GM18867 (cell line): ENCODE data around the gene TTI1.
A peak's percentile ranks its signal among the peaks of the same experiment; 100 is the strongest.

ENCODE experiments used
- ATAC-seq: cut with Tn5 transposase; IDR thresholded peaks from one replicate; pipeline ENCODE4 v1.9.1; 2021; ENCODE audit warnings: mild to moderate bottlenecking, moderate library complexity; ENCODE audit not compliant: unreplicated experiment

Gene TTI1

GRCh38 chr20:38033330-38034107 is at the start of gene TTI1, which contains the start of gene RPRD1B:
TTI1 (minus strand) TSS chr20:38033456; CDS start chr20:38013816, 19,640 bp downstream.
RPRD1B (plus strand) TSS chr20:38033746; CDS start chr20:38033948, 202 bp downstream.
- ATAC-seq = peak; percentile 79

DNA sequence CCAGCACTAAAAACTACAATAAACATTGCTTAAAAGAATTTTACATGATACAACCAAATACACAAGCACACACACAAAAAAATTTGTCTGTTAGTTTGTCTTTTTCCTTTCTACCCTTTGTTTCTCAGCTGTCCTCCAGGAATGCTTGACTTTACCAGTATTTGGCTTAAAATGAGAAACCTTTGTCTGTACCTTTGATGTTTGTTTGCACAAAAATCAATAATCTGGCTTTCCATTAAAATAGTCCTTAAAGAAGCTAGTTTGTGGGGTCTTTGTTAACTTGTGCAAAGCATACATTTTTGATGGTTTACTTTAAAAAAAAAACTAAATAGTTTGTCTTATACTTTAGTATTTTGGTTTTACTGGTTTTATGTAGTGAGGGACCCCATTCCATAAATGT is 49.6 kb upstream of the TTI1 start:
- ATAC-seq = no peak

DNA sequence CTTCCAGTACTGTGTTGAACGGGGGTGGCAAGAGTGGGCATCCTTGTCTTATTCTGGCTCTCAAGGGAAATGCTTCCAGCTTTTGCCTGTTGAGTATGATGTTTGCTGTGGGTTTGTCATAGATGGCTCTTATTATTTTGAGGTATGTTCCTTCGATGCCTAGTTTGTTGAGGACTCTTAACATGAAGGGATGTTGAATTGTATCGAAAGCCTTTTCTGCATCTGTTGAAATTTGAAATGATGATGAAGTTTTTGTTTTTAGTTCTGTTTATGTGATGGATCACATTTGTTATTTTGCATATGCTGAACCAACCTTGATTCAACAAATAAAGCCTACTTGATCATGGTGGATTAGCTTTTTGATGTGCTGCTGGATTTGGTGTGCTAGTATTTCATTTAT is 48.3 kb upstream of the TTI1 start:
- no peak for ATAC-seq

DNA sequence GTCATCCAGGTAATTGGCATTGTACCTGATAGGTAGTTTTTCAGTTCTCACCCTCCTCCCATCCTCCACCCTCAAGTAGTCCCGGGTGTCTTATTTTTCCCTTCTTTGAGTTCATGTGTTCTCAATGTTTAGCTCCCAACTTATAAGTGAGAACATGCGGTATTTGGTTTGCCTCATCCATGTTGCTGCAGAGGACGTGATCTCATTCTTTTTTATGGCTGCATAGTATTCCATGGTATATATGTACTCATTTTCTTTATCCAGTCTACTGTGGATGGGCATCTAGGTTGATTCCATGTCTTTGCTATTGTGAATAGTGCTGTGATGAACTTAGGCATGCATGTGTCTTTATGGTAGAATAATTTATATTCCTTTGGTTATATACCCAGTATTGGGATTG is 46.1 kb upstream of the TTI1 start:
- no peak for ATAC-seq

- no peak for ATAC-seq
Measured at GRCh38 chr20:38078084-38078483, 44.8 kb upstream of the TTI1 start.

DNA sequence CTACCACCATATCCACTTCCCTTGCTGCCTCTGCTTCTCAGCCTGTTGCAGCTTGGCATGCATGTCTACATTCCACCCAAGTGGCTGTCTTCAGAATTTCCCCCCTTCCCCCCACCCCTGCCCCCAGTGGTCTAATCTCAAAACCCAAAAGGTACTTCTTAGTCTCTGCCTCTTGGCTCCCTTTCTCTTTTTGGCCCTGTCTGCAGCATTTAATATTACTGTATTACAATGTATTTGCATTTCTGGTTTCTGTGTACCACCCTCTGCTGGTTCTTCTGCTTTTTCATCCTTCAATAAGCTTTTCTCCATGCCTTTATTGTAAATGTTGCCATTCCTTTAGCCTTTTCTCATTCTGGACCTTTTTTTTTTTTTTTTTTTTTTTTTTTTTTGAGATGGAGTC is 43.3 kb upstream of the TTI1 start:
- ATAC-seq = no peak

GRCh38 chr20:38075161-38075998 is 42.1 kb upstream of the TTI1 start:
- no peak for ATAC-seq

GRCh38 chr20:38073307-38074071 is 40.2 kb upstream of the TTI1 start:
- no peak for ATAC-seq

- no peak for ATAC-seq
Measured at GRCh38 chr20:38072898-38073297, 39.6 kb upstream of the TTI1 start.

DNA sequence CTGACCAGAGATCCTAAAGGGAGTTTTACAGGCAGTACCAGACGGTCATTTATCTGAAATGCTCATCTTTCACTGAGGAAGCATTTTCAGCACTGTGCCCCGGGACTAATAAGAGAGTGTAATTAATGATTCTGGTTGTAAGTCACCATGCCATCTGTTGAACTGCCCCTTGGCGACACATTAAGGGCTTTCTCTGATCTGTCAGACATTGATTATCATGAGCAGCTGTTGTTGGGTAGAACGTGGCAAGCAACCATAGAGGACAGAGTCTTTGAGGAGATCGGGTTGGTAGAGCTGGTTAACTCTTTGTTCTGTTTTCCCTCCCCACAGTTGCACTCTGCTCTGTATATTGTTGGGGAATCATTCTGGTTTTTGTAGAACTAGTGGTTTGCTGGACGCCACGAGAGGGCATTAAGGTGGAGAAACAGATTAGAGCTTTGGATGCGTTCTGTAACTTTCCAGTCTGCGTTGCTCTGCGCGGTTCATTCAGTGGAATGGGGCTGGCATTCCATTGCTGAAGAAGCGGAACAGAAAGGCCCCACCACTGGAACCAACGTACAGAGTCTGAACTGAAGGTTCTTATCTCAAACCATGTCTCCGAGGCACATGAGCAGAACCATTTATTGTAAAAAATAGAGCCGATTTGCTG is 34.6 kb upstream of the TTI1 start:
- no peak for ATAC-seq

DNA sequence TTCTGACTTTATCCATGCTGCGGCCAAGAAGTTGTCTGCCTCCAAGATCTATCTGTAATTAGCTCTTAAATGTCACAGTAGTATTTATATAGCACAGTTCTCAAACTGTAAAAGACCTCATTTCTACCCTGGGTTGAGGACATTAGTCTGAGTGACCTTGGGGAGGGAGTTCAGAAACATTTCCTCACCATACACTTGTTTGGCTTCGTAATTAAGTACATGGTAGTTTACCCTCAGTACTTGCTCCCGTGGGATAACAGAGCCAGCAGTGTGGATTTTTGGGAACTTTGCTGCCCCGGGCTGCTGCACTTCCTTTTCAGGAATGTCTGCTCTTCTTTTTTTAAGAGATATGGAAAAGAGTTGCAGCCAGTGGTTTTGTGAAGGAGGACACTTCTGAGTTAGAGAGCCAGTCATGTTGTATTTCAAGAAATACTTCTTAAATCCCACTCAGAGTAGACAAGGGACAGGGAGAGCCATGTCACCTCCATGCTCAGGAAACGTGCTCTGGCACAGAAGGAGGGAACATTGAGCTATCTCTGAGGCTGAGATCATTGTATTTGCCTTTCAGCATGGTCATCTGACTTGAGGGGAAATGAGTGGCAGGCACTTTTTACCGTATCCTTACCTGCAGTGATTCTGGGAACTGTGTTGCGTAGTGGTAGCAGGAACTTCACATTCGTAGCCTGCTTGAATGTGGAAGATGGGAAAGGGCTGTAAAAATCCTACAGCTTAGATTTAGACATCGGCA is 33.9 kb upstream of the TTI1 start:
- no peak for ATAC-seq

GRCh38 chr20:38065764-38066375 is 32.6 kb upstream of the TTI1 start:
- no peak for ATAC-seq

DNA sequence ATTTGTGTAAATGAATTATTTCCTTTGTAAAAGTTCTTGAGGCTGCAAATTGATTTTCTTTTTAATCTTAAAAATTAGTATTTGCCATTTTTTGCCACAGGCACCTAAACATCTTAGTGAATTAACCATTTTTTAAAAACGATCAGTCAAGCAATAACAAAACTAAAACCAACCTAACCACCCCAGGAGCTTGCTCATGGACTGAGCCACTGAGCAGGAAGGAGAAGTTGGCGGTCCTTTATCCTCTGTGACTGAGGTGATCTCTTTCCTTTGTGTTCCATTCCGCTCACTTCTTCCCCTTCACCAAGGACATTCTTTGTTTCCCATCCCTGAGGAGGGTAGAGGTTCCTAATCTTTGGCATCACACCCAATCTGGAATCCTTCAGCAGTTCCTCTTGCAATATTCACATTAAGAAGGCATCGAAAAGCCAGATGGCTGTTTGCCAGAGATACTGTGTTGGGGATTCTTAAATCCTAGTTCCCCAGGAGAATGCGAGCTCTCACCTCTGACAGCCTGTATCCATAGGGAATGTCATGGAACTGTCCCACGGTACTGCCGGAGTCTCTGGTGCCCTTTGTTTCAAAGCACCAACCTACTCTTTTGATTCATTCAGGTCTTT is 30.8 kb upstream of the TTI1 start:
- ATAC-seq = no peak

GRCh38 chr20:38062890-38063289 is 29.6 kb upstream of the TTI1 start:
- no peak for ATAC-seq

- ATAC-seq = no peak
Measured at GRCh38 chr20:38061109-38061508, 27.9 kb upstream of the TTI1 start.

GRCh38 chr20:38060536-38060935 is 27.3 kb upstream of the TTI1 start:
- ATAC-seq = no peak

DNA sequence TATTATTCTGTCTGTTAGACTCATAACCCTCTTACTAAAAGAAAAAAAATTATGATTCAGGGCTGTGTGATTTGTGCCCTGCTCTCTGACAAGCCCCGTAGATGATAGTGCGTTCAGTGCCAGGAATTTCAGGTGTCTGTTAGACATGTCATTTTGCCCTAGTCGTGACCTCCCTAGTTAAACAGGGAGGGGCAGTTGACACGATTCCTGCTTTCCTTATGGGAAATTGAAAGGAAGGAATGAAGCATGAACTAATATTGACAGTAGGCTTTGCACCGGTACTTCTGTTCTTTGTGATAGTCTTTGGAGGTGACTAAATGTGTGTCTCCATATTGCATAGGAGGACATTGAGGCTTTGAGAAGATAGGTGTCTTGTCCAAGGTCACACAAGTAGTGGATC is 26.6 kb upstream of the TTI1 start:
- ATAC-seq = no peak

GRCh38 chr20:38057351-38057972 is 24.2 kb upstream of the TTI1 start:
- no peak for ATAC-seq

DNA sequence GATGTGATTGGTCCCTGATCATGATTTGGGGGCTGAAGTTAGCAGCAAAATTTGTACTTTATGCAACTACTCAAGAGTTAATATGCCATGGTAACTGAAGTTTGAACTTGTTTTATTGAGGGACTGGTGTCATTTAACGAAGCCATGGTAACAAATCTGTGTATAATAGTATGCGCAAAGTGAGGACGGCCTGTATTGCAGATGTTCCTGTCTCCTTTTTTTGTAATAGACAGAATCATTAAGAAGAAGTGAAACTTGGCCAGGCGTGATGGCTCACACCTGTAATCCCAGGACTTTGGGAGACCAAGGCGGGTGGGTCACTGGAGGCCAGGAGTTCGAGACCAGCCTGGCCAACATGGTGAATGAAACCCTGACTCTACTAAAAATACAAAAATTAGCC is 22.6 kb upstream of the TTI1 start:
- ATAC-seq = no peak
